ENCODE results near the gene ZNF410. TPM values are rescaled to one million over a fixed set of nuclear protein-coding genes. Genes with fewer than 3 reads are reported as not detected.

ZNF410 gene
- total RNA-seq, 1 experiment from 2014 or later: 37.6 TPM

DNA sequence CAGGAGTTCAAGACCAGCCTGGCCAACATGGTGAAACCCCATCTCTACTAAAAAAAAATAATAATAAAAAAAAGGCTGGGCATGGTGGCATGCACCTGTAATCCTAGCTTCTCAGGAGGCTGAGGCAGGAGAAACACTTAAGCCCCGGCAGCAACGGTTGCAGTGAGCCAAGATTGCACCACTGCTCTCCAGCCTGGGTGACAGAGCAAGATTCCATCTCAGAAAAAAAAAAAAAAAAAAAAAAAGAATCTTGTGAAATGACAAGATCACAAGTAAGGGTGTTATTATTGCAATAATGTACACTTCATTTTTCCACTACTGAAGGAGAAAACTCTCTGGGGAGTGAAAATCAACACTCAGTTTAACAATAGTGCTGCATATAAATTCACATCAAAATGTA, 43.8 kb upstream of the ZNF410 start:
- no peaks in the 10 kb centered on the region for H4K20me1 ChIP-seq (ENCODE audit: insufficient read depth)
- H3K9ac ChIP-seq (ENCODE audit: low read length): no peak overlapping the region
- RAD21 ChIA-PET (ENCODE audit: low non-redundant PET in 1 of 2, low total read pairs in 2 of 2, uncharacterized antibody in 2 of 2, unreplicated experiment in 2 of 2): no interaction called here
- no peak for ATAC-seq
- TF ChIP-seq SP1 (IDR thresholded peaks at IDR 0.05; ENCODE audit: low read depth) (no peak), RAD21 (IDR thresholded peaks at IDR 0.05; ENCODE audit: low read depth) (no peak), TCF7L2 (IDR thresholded peaks at IDR 0.05; ENCODE audit: borderline replicate concordance, extremely low read depth, insufficient read depth, insufficient read length) (no peak), CTCF (IDR thresholded peaks at IDR 0.05 in 2 of 3, conservative IDR thresholded peaks at IDR 0.05 in 1 of 3; ENCODE audit: borderline replicate concordance in 1 of 3, insufficient read depth in 1 of 3, low read depth in 2 of 3, low read length in 2 of 3) (no peak), EZH2phosphoT487 (IDR thresholded peaks at IDR 0.05; ENCODE audit: borderline replicate concordance) (no peak), MAX (IDR thresholded peaks at IDR 0.05) (no peak), ZNF274 (IDR thresholded peaks at IDR 0.05; ENCODE audit: low read depth, low read length) (no peak), SIN3A (IDR thresholded peaks at IDR 0.05; ENCODE audit: low read depth) (no peak), CEBPB (IDR thresholded peaks at IDR 0.05; ENCODE audit: low read depth) (no peak), EZH2 (IDR thresholded peaks at IDR 0.05) (no peak)
- TF ChIP-seq, protein P1, sequence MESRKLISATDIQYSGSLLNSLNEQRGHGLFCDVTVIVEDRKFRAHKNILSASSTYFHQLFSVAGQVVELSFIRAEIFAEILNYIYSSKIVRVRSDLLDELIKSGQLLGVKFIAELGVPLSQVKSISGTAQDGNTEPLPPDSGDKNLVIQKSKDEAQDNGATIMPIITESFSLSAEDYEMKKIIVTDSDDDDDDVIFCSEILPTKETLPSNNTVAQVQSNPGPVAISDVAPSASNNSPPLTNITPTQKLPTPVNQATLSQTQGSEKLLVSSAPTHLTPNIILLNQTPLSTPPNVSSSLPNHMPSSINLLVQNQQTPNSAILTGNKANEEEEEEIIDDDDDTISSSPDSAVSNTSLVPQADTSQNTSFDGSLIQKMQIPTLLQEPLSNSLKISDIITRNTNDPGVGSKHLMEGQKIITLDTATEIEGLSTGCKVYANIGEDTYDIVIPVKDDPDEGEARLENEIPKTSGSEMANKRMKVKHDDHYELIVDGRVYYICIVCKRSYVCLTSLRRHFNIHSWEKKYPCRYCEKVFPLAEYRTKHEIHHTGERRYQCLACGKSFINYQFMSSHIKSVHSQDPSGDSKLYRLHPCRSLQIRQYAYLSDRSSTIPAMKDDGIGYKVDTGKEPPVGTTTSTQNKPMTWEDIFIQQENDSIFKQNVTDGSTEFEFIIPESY (IDR thresholded peaks at IDR 0.05; ENCODE audit: extremely low read depth, insufficient replicate concordance, low read length): no peak
- H3K9me3 ChIP-seq (ENCODE audit: control insufficient read depth in 1 of 2, insufficient read depth in 1 of 2, low read depth in 1 of 2, low read length in 2 of 2): 0 out of 4 replicates have a peak, but pooled peaks cover 0 to 3% of the 10 kb centered on the region in 2 experiments
- H3K9me2 ChIP-seq (ENCODE audit: insufficient read depth): no peaks in the 10 kb centered on the region
- intact Hi-C loops (cut with micrococcal nuclease): no loop called here
- CTCF ChIA-PET: no interaction called here
- no peak overlapping the region for H2AFZ ChIP-seq (ENCODE audit: low read depth, low read length, poor library complexity, severe bottlenecking)
- H3K4me1 ChIP-seq (ENCODE audit: control insufficient read depth in 1 of 2, insufficient read depth in 2 of 2, low read length in 2 of 2): no peaks in the 10 kb centered on the region
- BruUV-seq (replicated peaks): no TSS peak
- H3K79me2 ChIP-seq (ENCODE audit: insufficient read depth, low read length): no peaks in the 10 kb centered on the region
- POLR2A ChIA-PET: interaction anchor here (1.4 kb wide), 1 partner anchor 9 kb away, joined by 3 read pairs; the partner anchor contains the start of gene PTGR2
- H3K36me3 ChIP-seq (ENCODE audit: control insufficient read depth in 1 of 2, insufficient read depth in 2 of 2, low read length in 2 of 2): no peaks in the 10 kb centered on the region
- no peak for DNase-seq (ENCODE audit: low read depth, low spot score)
- H3K27me3 ChIP-seq (ENCODE audit: insufficient read depth, low read length): no peaks in the 10 kb centered on the region
- no peak overlapping the region for H3K4me3 ChIP-seq (replicated peaks in 1 of 2; ENCODE audit: low read depth in 1 of 2, low read length in 2 of 2)
- no peak overlapping the region for H3K27ac ChIP-seq (ENCODE audit: low read depth, low read length)
- H3K4me2 ChIP-seq (ENCODE audit: low read length): no peak overlapping the region

Measured in HCT116 (cell line).